ENCODE results near the gene NUDT4B.
"Not testable (repeated sequence)": the region's sequence is repeated elsewhere in the genome, so short reads cannot be mapped to it uniquely, and the experiment has no call there.

The NUDT4B gene

GRCh38 chr1:148748563-148749334 lies at the start of gene NUDT4B:
NUDT4B (plus strand) TSS chr1:148748774; CDS start chr1:148748953, 179 bp downstream.
- not testable (repeated sequence) for DNase-seq

DNA sequence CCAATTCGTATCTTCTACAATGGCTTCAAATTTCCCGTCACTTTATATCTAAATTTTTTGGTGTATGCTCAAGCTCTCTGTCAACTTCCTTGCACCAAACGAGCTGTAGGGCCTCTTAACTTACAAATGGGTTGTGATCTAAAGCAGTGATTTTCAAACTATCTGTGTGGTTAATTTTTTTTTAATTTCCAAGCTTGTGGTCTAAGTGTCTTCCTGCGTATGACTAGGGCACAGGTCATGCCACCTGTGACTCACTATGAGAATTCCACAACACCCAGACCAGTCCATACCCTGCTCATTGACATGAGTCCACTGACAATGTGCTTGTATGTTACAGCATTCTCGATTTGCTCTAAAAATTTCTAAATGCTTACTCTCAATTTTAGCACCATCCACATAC lies 49.2 kb upstream of the NUDT4B start:
- DNase-seq, result not testable (repeated sequence)

DNA sequence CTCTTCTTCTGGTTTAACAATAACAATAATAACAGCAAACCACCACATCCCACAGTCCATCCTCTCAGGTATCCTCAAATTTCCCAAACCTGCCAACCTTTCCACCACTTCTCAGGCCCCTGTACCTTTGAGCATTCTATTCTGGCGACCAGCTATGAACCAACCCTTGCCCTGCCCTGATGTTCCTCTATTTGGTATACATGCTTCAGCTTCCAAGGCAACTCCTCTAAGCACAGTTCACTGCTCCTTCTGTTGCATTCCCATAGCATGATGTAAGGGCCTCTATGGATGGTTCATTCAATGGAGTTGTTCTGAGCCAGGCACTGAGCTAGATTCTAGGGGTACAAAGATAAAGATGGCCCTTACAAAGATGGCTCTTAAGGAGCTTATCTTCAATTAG lies 46.3 kb upstream of the NUDT4B start:
- DNase-seq, result not testable (repeated sequence)

- not testable (repeated sequence) for DNase-seq
These were observed 44.5 kb upstream of the NUDT4B start for GRCh38 chr1:148703973-148704591.

DNA sequence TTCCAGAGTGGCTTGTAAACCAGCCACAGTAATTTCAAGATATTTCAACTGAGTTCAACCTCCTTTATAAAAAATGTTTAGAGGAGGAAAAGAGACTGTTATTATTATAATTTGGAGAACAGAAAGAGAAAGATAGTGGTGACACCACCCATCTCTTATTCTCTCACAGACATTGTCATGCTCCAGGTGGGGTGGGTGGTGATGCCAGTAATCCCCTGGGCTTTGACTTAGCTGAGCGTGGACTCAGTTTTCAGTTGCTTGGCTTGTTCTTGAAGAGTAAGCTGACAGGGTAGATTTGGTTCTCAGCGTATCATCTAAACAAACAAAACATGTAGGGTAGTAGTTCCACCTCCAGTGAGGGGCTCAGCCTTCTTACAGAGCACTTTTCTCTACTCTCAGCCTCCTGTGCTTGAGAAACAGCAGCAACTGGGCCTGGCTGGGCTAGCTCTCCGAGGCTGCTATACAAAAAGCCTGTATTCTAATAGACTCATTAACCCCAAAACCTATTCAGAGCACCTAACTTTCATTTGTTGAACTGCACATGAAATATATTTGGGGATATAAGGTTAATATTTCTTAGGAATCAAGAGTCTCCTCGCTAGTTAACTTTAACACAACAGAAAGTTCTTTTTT lies 43.1 kb upstream of the NUDT4B start:
- not testable (repeated sequence) for DNase-seq

DNA sequence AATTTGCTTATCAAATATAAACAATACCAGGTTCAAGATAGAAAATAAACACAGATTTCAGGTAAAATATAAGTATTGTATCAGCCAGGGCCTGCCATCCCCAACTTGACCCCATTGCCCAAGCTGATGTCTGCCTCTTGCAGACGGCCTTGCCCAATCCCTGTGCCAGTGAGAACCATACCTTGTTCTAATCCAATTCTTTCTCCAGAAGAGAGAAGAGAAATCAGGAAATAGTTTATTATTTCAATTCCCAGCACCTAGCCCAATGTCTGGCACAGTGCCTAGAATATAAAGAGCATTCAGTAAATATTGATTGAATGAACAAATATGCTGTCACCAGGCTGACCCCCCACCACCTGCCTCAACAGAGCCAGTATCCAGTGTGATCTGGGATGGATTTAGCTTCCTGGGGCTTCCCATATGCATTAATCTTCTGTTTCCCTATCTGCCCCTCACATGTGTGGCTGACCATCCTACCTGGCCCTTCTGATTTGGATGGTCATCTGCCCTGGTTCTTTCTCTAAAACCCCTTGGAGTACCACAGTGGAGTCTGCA lies 39.7 kb upstream of the NUDT4B start:
- not testable (repeated sequence) for DNase-seq

GRCh38 chr1:148710772-148711523 lies 37.6 kb upstream of the NUDT4B start:
- not testable (repeated sequence) for DNase-seq

- DNase-seq, result not testable (repeated sequence)
These were observed 36.2 kb upstream of the NUDT4B start for GRCh38 chr1:148712353-148712752.

DNA sequence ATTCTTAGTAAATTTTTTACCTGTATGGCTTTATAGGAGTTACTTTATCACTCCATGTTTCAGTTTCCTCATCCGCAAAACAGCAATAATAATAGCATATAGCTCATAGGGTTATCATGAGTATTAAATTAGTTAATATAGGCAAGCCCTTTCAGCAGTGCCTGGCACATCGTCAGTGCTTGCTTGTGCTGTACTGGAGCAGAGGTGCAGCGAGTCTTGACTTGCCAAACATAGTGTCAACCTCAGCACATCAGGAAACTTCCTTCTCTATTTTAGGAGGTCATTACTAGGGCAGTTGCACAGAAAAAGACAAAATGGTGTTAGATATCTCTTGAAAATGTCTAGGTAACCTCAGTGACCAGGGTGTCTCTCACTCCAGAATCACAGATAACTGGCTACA lies 33.1 kb upstream of the NUDT4B start:
- DNase-seq, result not testable (repeated sequence)

DNA sequence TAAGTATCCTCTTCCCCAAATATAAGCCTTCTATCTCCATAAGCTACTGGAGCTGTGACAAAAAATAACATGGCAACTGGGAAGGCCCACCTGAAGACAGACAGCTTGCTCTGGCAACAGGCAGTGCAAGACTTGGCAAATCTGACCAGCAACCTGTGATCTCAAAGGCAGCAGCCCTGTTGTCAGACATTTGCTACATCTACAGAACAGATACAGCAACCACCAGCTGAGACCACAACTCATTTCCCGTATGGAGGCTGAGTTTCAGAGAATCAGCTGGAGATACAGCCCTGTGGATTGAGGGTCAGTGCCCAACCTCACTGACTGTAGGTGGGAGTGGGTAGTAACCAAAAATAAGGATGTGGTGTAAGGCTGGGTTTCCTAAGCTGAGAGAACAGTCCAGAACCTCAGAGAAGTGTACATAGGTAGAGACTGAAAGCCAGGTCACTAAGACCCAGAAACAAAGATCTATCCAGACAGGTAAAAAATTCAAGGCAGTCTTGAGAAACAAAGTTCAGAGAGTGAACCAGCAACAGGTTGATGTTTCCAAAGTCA lies 31.5 kb upstream of the NUDT4B start:
- not testable (repeated sequence) for DNase-seq

GRCh38 chr1:148720918-148721317 lies 27.7 kb upstream of the NUDT4B start:
- not testable (repeated sequence) for DNase-seq

DNA sequence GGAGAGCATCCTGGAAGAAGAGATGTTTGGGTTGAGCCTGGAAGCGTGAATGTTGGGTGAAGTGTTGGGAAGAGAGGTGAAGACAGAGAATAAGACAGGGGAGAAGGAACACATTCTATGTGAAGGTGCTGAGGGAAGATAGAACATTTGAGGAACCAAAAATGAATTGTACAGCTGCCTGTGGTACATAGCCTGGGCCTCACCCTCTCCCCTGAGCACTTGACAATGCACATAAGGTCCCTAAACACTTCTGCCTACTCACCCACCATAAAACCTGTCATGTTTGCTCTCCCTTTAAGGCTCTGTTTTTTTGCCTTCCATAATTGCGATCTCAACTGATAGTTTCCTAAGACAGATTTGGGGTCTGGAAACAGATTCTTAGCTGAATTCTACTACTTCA lies 25.8 kb upstream of the NUDT4B start:
- DNase-seq, result not testable (repeated sequence)

GRCh38 chr1:148723515-148723914 lies 25.1 kb upstream of the NUDT4B start:
- not testable (repeated sequence) for DNase-seq

DNA sequence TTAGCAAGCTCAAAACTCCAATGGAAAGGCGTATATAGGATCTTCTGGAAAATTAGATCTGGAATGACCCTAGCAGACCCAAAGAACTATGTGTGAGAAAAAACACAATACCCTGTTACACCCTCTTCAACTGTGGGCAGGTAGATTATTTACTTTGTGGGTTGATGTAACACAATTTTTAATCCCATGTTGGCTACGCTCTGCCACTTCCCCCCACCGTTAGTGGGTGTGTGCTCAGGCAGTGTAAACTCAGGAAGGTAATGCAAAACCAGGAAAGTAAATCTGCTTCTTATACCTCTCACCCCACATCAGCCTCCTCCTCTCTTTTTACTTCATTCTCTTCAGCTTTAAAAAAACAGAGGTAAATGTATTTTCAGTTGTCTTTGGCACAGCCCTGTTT lies 23.7 kb upstream of the NUDT4B start:
- not testable (repeated sequence) for DNase-seq

DNA sequence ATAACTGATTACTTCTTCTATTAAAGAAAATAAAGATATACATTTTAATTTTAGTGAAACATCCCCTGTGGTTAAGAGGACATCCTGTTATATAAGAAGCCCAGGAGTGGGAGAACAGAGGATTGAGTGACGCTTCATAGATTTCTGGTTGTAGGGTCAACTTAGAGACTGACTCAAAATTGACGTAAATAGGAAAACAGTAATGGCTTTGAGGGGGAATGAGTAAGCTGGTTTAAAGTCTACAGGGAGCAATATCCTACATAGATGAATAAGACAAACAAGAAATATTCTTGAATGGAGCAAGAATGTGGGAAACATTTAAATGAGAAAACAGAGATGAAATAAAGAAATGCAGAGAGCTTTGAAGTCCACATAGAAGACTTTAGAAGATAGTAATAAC lies 20.7 kb upstream of the NUDT4B start:
- not testable (repeated sequence) for DNase-seq

GRCh38 chr1:148729128-148729527 lies 19.4 kb upstream of the NUDT4B start:
- not testable (repeated sequence) for DNase-seq

GRCh38 chr1:148729541-148729940 lies 19.0 kb upstream of the NUDT4B start:
- DNase-seq, result not testable (repeated sequence)

DNA sequence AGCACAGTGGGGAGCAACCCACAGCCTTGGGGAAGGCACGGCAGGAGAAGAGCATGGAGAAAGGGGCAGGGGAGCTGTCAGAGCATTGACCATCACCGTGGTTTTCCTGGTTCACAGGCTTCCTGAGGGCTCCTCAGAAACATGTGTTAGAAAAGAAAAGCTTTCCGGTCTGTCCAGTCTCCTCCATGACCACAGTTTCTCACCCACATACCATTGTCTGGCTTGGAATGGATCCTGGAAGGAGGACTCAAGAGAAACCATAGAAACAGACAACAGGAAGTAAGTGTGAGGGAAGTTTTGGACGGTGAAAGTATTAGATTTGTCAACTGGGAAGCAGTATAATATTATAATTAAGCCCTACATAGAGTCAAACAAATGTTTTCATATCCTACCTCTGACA lies 16.3 kb upstream of the NUDT4B start:
- DNase-seq, result not testable (repeated sequence)

DNA sequence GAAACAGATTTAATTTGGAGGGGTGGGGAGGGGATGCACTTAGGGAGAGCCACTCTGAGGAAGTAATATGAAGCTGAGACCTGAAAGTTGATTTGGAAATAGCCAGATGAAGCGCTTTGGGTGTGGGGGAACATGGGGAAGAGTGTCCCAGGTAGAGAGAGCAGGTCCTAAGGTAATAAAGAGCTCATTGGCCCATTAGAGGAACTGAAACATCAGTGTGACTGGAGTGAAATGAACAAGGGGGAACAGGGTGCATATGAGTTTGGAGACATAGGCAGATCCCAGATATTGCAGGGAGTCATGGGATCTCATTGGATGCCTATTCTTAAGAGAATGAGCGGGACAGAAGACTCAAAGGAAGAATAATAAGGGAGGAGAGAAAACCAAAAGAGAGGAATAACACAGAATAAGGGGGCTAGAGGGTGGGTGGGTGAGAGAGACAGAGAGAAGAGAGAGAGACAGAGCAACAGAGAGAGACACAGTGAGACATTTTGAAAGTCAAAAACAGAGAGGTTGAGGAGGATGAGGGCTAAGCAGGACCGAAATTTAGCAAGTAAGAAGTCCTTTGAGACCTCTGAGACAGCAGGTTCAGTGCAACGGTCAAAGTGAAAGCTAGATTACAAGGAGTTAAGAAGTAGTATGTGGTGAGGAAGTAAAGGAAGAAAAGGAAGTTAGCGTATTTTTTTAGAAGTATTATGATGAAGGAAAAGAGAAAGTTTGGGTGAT lies 14.8 kb upstream of the NUDT4B start:
- not testable (repeated sequence) for DNase-seq

DNA sequence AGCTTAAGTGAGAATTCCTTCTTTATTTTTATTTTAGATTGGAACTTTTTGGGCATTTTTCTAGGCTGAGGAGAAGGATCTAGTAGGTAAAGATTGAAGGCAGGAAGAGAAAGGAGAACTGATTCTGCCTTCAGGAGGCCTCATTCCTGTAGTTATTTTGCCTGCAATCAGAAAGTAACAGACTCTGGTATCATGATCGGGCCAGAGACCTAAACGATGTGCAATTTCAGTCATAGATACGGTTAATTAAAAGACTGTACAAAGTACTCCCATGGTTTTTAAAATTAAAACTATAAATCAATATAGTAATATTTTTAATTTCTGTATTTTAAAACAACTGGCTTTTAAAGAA lies 14.3 kb upstream of the NUDT4B start:
- DNase-seq, result not testable (repeated sequence)

GRCh38 chr1:148735538-148735937 lies 13.0 kb upstream of the NUDT4B start:
- DNase-seq, result not testable (repeated sequence)

GRCh38 chr1:148738667-148739066 lies 9.9 kb upstream of the NUDT4B start:
- not testable (repeated sequence) for DNase-seq

Data from femur (tissue), 1 donor.